ENCODE results near the gene ASCL5. TPM values are rescaled to one million over a fixed set of nuclear protein-coding genes. Genes with fewer than 3 reads are reported as not detected.

Gene ASCL5
- total and polyA plus RNA-seq, 2 of the 13 experiments (the other 11 are each of a cell fraction or from before 2014, with no cell fraction given) = not detected

GRCh38 chr1:201138311-201138840 lies 11.4 kb upstream of the ASCL5 start:
- Histone ChIP-seq H4K20me1 (ENCODE audit: insufficient read depth, low read length) (no peaks in the 10 kb centered on the region), H3K4me2 (ENCODE audit: low read depth, low read length) (no peak overlapping the region), H3K4me1 (ENCODE audit: insufficient read depth, low read length) (no peaks in the 10 kb centered on the region), H3K27ac (ENCODE audit: extremely low read length, insufficient read depth, low read length) (no peak overlapping the region), H3K4me3 (replicated peaks in 1 of 3; ENCODE audit: insufficient read depth in 1 of 3, low read depth in 2 of 3, low read length in 3 of 3) (no peak overlapping the region), H3K27me3 (ENCODE audit: control insufficient read depth in 1 of 2, insufficient read depth in 2 of 2, low read length in 2 of 2) (no peaks in the 10 kb centered on the region), H3K79me2 (ENCODE audit: insufficient read depth, low read length) (no peaks in the 10 kb centered on the region), H3K9ac (ENCODE audit: insufficient read depth, low read depth, low read length) (no peak overlapping the region), H2AFZ (ENCODE audit: low read length) (no peak overlapping the region), H3K36me3 (replicated peaks in 1 of 2; ENCODE audit: control insufficient read depth in 1 of 2, insufficient read depth in 2 of 2, low read length in 2 of 2) (peaks cover 18 to 79% of the 10 kb centered on the region in 2 experiments), H3K9me3 (ENCODE audit: low read length) (no peaks in the 10 kb centered on the region)
- BruUV-seq (replicated peaks) = no TSS peak
- intact Hi-C loops (cut with micrococcal nuclease; ENCODE audit: unreplicated experiment) (no loop called here), in situ Hi-C loops (cut with HindIII; ENCODE audit: extremely low pct_ligation_motif_present, low pct_unique_long_range_greater_than_20kb) (no loop called here)
- 100% methylated on average over 6 of the region's 6 CpGs for WGBS (ENCODE audit: low lambda C conversion rate)
- ChIA-PET CTCF (ENCODE audit: low intra/inter-chr PET ratio, low total read pairs) (no interaction called here), POLR2A (no interaction called here)
- FAIRE-seq (no peak), DNase-seq (ENCODE audit: low spot score) (no peak), ATAC-seq (no peak)
- TF ChIP-seq IRF2 (CRISPR knock-in tag; IDR thresholded peaks at IDR 0.05) (no peak), TRIM24 (CRISPR knock-in tag; IDR thresholded peaks at IDR 0.05) (no peak), ZSCAN22 (CRISPR knock-in tag; IDR thresholded peaks at IDR 0.05) (no peak), IRF1 (CRISPR knock-in tag; IDR thresholded peaks at IDR 0.05; ENCODE audit: low read depth) (no peak), PAX8 (CRISPR knock-in tag; IDR thresholded peaks at IDR 0.05; ENCODE audit: borderline replicate concordance) (no peak)

DNA sequence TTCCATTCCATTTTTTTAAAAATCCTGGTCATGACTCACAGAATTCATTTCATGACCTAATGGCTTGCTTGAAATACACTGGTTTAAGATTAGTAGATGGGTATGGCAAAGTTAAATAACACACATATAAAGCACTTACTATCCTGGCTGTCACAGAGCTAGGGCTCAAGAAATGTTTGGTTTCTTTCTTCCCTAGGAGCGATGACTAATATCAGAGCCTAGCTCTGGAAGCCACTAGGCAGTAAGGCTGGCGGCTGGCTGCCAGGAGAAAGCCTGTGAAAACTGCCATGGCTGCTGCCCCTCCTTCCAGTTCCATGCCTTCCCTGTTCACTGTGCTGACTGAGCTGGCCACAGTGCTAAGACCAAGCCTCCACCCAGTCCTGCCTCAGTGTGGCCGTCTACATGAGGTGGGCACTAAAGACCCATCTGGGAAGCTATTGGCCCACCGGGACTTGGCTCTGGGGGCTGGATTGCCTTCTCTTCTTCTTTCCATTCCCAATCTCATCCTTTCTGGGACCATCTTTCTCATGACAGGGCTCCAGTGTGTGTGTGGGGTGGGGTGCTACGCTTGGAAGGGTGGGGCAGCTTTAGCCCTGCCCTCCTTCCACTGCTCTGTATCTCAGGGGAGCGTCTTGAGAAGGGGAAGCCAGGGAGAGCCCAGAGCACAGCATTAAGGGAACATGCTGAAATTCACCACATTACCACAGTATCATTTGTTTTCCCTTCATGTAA lies 10.8 kb upstream of the ASCL5 start:
- ChIA-PET POLR2A (no interaction called here), CTCF (ENCODE audit: low intra/inter-chr PET ratio, low total read pairs) (no interaction called here)
- ATAC-seq = no peak
- H3K4me2 ChIP-seq (ENCODE audit: low read depth, low read length) = no peak overlapping the region
- H4K20me1 ChIP-seq (ENCODE audit: insufficient read depth, low read length) = no peaks in the 10 kb centered on the region
- H2AFZ ChIP-seq (ENCODE audit: low read length) = no peak overlapping the region
- H3K79me2 ChIP-seq (ENCODE audit: insufficient read depth, low read length) = no peaks in the 10 kb centered on the region
- H3K27ac ChIP-seq (ENCODE audit: extremely low read length, insufficient read depth, low read length) = no peak overlapping the region
- H3K27me3 ChIP-seq (ENCODE audit: control insufficient read depth in 1 of 2, insufficient read depth in 2 of 2, low read length in 2 of 2) = no peaks in the 10 kb centered on the region
- peaks cover 12 to 72% of the 10 kb centered on the region in 2 experiments for H3K36me3 ChIP-seq (replicated peaks in 1 of 2; ENCODE audit: control insufficient read depth in 1 of 2, insufficient read depth in 2 of 2, low read length in 2 of 2)
- H3K4me3 ChIP-seq (replicated peaks in 1 of 3; ENCODE audit: insufficient read depth in 1 of 3, low read depth in 2 of 3, low read length in 3 of 3) = no peak overlapping the region
- WGBS (ENCODE audit: low lambda C conversion rate) = 97% methylated on average over 6 of the region's 6 CpGs
- no peaks in the 10 kb centered on the region for H3K4me1 ChIP-seq (ENCODE audit: insufficient read depth, low read length)
- in situ Hi-C loops (cut with HindIII; ENCODE audit: extremely low pct_ligation_motif_present, low pct_unique_long_range_greater_than_20kb) (no loop called here), intact Hi-C loops (cut with micrococcal nuclease; ENCODE audit: unreplicated experiment) (no loop called here)
- H3K9ac ChIP-seq (ENCODE audit: insufficient read depth, low read depth, low read length) = no peak overlapping the region
- H3K9me3 ChIP-seq (ENCODE audit: low read length) = no peaks in the 10 kb centered on the region
- BruUV-seq (replicated peaks) = no TSS peak
- no peak for FAIRE-seq
- TF ChIP-seq, protein P1, sequence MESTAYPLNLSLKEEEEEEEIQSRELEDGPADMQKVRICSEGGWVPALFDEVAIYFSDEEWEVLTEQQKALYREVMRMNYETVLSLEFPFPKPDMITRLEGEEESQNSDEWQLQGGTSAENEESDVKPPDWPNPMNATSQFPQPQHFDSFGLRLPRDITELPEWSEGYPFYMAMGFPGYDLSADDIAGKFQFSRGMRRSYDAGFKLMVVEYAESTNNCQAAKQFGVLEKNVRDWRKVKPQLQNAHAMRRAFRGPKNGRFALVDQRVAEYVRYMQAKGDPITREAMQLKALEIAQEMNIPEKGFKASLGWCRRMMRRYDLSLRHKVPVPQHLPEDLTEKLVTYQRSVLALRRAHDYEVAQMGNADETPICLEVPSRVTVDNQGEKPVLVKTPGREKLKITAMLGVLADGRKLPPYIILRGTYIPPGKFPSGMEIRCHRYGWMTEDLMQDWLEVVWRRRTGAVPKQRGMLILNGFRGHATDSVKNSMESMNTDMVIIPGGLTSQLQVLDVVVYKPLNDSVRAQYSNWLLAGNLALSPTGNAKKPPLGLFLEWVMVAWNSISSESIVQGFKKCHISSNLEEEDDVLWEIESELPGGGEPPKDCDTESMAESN (CRISPR knock-in tag; conservative IDR thresholded peaks at IDR 0.05) = no peak
- no peak for TF ChIP-seq NFYC (CRISPR knock-in tag; IDR thresholded peaks at IDR 0.05)
- no peak for TF ChIP-seq AFF4 (CRISPR knock-in tag; IDR thresholded peaks at IDR 0.05)
- no peak for DNase-seq (ENCODE audit: low spot score)
